Left lobe of liver (tissue), 2 donors: ENCODE measurements around the gene ATP9A. TPM values are rescaled to one million over a fixed set of nuclear protein-coding genes. Genes with fewer than 3 reads are reported as not detected.

Source experiments
- ATAC-seq: fragments of 200-7000 bp; cut with Tn5 transposase; one replicate; pipeline ENCODE4 v1.9.1; 2020; ENCODE audit warnings: mild to moderate bottlenecking, moderate library complexity
- DNase-seq: peaks from one replicate; pipeline ENCODE4 v3.0.0-alpha.2; 2020; ENCODE audit warnings: low spot score
- total RNA-seq: library from RNA; stranded (reverse); gene quantifications from one replicate; pipeline ENCODE4 v1.2.1, GENCODE V29; 2021
- donor health status: DM: no; HTN: no; CAD: no; lungs with moderate emphysema.
- donor health status: DM: no; HTN: yes; CAD: no.

The ATP9A gene
- total RNA-seq, 1 donor from 2014 or later, result 12.1 TPM

DNA sequence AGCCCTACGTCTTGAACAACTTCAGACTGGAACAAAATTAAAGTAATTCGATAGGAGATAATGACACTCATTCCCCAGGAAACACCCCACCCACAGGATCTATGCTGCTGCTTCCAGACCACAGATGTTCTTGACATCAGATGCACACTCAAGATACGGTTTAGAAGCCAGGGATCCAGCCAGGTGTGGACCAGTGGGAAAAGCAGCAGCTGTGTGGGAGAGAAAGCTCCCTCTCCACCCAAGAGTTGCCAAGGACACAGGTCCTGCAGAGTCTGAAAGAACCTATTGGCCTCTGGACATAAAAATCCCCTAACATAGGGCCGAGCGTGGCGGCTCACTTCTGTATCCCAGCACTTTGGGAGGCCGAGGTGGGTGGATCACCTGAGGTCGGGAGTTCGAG is 133.9 kb downstream of the ATP9A start:
- DNase-seq (no peak), ATAC-seq (no peak)

GRCh38 chr20:51633430-51633829 is 134.8 kb downstream of the ATP9A start:
- ATAC-seq (no peak), DNase-seq (no peak)

GRCh38 chr20:51631953-51632352 is 136.2 kb downstream of the ATP9A start:
- no peak for DNase-seq
- ATAC-seq, result no peak

- DNase-seq, result no peak
- ATAC-seq, result peak; percentile 65
These were observed 136.9 kb downstream of the ATP9A start for GRCh38 chr20:51631011-51631950.

DNA sequence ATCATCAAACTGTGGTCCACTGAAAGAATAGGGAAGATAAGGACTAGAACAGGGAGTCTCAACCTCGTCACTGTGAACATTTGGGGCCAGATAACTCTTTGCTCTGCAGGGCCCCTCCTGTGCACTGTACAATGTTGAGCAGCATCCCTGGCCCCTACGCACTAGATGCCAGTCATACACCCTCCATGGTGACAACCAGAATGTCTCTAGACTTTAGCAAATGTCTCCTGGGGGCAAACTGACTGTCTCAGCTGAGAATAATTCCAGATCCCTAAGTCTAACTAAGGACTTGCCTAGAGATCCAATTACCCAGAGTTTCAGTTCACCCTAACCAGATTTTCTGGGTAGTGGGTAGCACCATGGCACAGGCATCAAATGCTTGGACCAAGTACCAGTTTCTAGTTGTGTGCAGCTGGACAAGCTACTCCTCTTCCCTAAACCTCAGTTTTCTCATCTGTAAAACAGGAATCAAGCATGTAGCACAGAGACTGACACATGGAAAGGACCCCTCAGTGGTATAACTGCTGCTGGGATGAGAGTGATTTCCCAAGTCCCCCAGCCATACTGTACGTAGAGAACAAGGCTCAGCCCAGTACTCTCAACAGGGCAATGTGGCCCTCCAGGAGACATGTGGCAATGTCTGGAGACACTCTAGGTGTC is 138.7 kb downstream of the ATP9A start:
- ATAC-seq (no peak), DNase-seq (no peak)

- DNase-seq, result no peak
These were observed 139.4 kb downstream of the ATP9A start for GRCh38 chr20:51628533-51629398.

GRCh38 chr20:51627586-51627985 is 140.6 kb downstream of the ATP9A start:
- no peak for DNase-seq
- no peak for ATAC-seq

More at GRCh38 chr20:51628533-51629398, 139.4 kb downstream of the ATP9A start:
- ATAC-seq, result no peak

DNA sequence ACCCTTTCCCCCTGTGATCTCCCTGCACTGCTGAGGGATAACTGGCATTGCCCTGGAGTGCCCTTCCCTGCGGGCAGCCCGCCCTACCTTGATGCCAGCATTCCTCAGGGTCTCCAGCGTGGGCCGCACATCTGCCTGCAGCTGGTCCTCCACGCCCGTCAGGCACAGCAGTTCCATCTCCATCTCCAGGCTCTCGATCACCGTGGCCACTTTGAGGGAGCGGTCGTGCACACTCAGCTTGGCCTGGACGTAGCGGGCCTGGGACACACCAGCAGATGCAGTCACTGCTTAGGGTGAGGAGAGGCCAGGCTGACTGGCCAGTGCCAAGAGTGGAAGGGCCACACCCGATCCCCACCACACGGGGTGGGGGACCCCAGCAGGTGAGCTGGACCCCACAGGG is 143.1 kb downstream of the ATP9A start:
- ATAC-seq (no peak), DNase-seq (no peak)

DNA sequence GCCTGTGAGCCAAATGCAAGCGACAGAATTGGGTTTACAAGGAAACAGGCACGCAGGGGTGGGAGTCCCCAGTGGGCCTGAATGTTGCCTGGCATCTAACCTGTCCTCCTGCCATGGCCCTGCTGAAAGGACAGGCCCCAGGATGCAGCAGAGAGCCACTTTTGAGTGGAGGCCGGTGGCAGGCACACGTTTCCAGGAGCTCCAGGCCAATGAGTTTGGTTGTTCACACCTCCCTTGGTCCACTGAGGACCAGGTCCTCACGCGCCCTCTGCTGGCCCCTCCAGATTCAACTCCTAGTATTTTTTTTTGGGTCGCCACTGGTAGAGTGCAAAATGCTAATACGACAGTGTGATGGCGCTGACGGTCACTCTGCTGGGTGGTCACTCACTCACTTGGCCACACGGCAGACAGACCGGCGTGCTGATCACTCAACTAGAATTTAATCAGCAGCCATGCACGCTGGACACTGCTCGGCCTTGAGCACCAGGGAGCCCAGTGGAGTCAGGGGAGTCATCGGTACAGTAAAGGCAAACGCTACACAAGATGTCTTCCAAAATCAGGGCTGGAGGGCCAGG is 143.9 kb downstream of the ATP9A start:
- ATAC-seq (peak; percentile 79), DNase-seq (no peak)

- DNase-seq, result no peak
- no peak for ATAC-seq
These were observed 144.9 kb downstream of the ATP9A start for GRCh38 chr20:51623255-51623654.

DNA sequence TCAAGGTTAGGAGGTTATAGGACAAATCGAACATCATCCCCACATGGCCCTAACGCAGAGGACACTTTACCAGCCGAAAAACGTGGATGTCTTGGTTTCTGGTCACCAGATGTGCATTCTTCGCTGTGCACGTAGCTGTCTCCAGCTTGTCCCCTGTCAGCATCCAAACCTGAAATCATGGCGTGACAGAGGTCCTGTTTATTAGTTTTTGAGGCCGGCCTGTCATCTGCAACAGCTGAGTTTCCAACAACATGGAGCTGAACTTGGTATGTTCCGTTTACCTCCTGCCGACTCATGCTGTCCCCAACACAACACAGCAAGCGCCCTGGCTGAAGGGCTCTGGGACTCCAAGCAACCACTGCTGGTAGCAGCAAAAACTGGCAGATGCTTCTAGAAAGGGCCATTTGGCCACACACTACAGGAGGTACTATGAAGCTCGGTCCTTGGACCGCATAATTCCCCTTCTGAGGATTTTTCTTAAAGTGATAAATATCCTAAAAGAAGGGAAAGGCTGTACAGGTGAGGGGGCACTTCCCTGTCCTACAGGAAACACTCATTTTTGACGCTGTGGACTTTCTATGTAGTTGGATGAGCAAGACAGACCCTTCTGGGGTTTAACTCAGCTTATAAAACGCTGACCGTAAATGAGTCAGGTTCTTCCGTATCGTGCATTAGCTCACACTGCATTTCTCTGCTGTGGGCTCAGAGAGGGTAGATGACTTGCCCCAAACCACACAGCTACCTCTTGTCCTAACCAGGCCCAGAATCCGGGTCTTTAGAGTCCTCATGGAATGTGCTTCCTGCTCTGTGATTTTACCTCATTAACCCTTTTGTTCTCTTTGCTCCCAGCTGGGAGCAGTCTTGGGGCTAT is 146.0 kb downstream of the ATP9A start:
- DNase-seq, result no peak
- ATAC-seq, result no peak

DNA sequence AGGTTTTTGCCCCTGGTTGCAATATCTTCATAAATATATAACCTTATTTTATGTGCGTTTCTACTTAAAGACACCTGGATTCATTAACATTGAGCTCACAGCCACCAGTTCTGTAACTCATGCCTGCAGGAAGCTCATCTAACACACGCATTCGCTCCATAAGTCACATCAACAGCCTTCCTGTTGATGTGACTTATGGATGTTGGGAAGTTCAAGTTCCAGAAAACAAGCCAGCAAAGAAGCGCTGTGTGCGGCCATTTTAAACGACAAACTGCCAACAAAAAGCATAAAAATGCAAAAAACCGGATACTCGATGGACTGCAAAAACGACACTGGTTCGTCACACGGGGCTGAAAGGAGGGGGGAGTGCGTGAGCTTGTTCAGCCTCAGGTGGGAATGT is 147.8 kb downstream of the ATP9A start:
- ATAC-seq (no peak), DNase-seq (no peak)

- ATAC-seq, result no peak
- DNase-seq, result no peak
These were observed 152.1 kb downstream of the ATP9A start for GRCh38 chr20:51616060-51616459.

DNA sequence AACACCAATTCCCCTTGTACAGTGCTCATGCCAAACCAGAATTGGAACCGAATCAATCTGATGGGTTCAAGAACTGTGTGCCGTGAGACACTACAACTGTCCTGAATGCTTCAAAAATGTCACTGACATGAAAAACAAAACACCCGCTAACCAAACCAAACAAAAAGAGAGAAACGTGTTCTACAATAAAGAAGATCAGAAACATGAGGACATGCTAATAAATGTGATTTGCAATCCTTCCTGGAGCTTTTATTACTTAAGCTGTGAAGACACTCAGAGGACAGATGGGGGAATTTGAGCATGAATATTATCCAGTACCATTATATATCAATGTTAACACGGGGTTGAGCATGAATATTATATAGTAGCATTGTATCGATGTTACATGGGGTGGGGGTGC is 153.5 kb downstream of the ATP9A start:
- DNase-seq, result no peak
- no peak for ATAC-seq

- ATAC-seq (no peak), DNase-seq (no peak)
These were observed 154.6 kb downstream of the ATP9A start for GRCh38 chr20:51613580-51613979.

GRCh38 chr20:51612896-51613295 is 155.3 kb downstream of the ATP9A start:
- DNase-seq (no peak), ATAC-seq (no peak)

GRCh38 chr20:51611625-51611890 is 156.6 kb downstream of the ATP9A start:
- DNase-seq (no peak), ATAC-seq (no peak)

DNA sequence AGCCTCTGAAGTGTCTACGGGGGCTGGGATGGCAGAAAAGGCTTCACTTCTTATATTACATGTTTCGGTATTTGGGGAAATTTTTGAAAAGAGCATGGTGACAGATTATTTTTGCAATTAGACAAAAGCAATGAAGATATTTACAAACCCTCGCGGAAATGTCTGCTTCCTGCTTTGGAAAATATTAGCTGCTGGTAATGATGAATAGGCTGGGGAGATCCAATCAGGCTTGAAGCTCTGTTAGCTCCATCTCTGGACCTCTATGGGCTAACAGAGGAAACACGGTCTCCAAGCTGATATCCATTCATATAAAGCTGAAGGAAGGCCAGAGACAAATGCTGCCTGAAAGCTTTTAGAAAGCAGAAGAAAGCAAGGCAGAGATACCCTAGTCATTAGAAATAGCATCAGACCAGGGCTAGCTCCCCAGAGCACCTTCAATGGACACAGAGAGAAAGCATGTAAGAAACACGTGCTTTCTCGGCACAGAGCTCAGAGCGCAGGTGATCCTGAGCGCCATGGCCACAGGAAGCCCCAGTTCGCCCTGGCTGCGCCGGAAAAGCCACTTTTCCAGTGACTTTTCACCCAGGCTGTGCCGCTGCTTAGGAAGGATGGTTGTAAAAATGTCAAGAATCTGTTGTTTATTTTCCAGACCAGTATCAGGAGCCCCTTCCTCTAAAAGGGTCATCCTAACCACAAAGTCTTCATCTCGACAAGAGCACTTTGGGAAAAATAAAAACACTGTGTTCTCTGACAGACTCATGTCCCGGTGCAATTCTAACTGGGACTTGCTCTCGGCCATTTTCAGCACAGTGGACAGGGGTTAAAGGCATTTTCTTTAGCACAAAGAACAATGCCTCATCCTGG is 157.2 kb downstream of the ATP9A start:
- DNase-seq (no peak), ATAC-seq (no peak)

GRCh38 chr20:51610111-51610510 is 158.1 kb downstream of the ATP9A start:
- no peak for DNase-seq
- no peak for ATAC-seq
